22Rv1 (cell line): ENCODE measurements around the gene PDE3A.

Experiments used
- ZFX ChIP-seq: fragments of 450-650 bp; IDR thresholded peaks from 2 replicates; pipeline ENCODE4 v1.6.1; 2017; ENCODE audit warnings: antibody characterized with exemption, borderline replicate concordance
- TF ChIP-seq, protein P1 (sequence below): fragments of 450-650 bp; IDR thresholded peaks from 2 replicates; pipeline ENCODE4 v1.5.1; 2017; ENCODE audit warnings: mild to moderate bottlenecking

DNA sequence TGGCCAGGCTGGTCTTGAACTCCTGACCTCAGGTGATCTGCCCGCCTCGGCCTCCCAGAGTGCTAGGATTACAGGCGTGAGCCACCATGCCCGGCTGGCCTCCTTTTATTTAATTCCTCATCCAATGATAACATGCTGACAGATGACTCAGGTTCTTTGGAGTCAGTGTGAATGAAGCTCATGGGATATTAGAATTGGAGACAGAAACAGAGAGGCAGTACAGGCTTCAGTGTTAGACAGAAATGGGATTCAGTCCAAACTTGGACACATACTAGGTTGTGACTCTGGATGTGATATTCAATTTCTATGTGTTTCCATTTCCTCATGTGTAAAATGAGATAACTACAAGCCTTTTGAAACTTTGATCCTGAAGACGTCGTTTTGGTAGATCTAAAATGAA lies 47.3 kb downstream of the PDE3A start:
- TF ChIP-seq, protein P1, sequence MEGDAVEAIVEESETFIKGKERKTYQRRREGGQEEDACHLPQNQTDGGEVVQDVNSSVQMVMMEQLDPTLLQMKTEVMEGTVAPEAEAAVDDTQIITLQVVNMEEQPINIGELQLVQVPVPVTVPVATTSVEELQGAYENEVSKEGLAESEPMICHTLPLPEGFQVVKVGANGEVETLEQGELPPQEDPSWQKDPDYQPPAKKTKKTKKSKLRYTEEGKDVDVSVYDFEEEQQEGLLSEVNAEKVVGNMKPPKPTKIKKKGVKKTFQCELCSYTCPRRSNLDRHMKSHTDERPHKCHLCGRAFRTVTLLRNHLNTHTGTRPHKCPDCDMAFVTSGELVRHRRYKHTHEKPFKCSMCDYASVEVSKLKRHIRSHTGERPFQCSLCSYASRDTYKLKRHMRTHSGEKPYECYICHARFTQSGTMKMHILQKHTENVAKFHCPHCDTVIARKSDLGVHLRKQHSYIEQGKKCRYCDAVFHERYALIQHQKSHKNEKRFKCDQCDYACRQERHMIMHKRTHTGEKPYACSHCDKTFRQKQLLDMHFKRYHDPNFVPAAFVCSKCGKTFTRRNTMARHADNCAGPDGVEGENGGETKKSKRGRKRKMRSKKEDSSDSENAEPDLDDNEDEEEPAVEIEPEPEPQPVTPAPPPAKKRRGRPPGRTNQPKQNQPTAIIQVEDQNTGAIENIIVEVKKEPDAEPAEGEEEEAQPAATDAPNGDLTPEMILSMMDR = no peak
- TF ChIP-seq ZFX = no peak
